Neutrophil (primary cell): ENCODE data around the gene TRIM62.

Experiments used
- H3K27ac ChIP-seq: fragments of 200-600 bp; sonication (generic); 2 replicates; pipeline ENCODE4 v1.5.1; 2016; ENCODE audit warnings: mild to moderate bottlenecking, moderate library complexity
- H3K27me3 ChIP-seq: fragments of 200-600 bp; sonication (generic); 2 replicates; pipeline ENCODE4 v1.6.0; 2016; ENCODE audit warnings: mild to moderate bottlenecking
- H3K36me3 ChIP-seq: fragments of 200-600 bp; sonication (generic); 2 replicates; pipeline ENCODE4 v1.5.1; 2017
- H3K4me1 ChIP-seq, 2 experiments: fragments of 200-600 bp in 1 of 2; sonication (generic) in 1 of 2; 1 replicate in 1 of 2; 2 replicates in 1 of 2; pipeline versions ENCODE4 v1.5.1 to v1.6.1; 2013 to 2016; ENCODE audit warnings: low read depth in 1 of 2, low read length in 1 of 2, mild to moderate bottlenecking in 1 of 2, moderate library complexity in 1 of 2; ENCODE audit not compliant: control insufficient read depth in 1 of 2, insufficient read depth in 1 of 2
- H3K4me3 ChIP-seq, 2 experiments: fragments of 200-600 bp in 1 of 2; sonication (generic) in 1 of 2; 1 replicate in 1 of 2; 2 replicates in 1 of 2; pipeline ENCODE4 v1.5.1; 2013 to 2016; ENCODE audit warnings: low read depth in 1 of 2, low read length in 1 of 2, mild to moderate bottlenecking in 1 of 2, moderate library complexity in 1 of 2
- H3K9me3 ChIP-seq: fragments of 200-600 bp; sonication (generic); 2 replicates; pipeline ENCODE4 v1.5.1; 2016
- CTCF ChIP-seq: fragments of 200-600 bp; sonication (generic); IDR thresholded peaks from 2 replicates; pipeline ENCODE4 v1.5.1; 2016; ENCODE audit warnings: antibody characterized with exemption

TRIM62 gene

GRCh38 chr1:33222381-33222780 is 40.5 kb upstream of the TRIM62 start:
- H3K4me3 ChIP-seq: no peak overlapping the region
- no peaks in the 10 kb centered on the region for H3K4me1 ChIP-seq
- no peaks in the 10 kb centered on the region for H3K36me3 ChIP-seq
- TF ChIP-seq CTCF: no peak
- H3K9me3 ChIP-seq: no peaks in the 10 kb centered on the region
- peaks cover 13% of the 10 kb centered on the region for H3K27me3 ChIP-seq
- no peak overlapping the region for H3K27ac ChIP-seq

GRCh38 chr1:33221385-33221758 is 39.5 kb upstream of the TRIM62 start:
- Histone ChIP-seq H3K9me3 (no peaks in the 10 kb centered on the region), H3K36me3 (no peaks in the 10 kb centered on the region), H3K27me3 (peaks cover 4% of the 10 kb centered on the region), H3K4me1 (no peaks in the 10 kb centered on the region), H3K27ac (no peak overlapping the region), H3K4me3 (no peak overlapping the region)
- no peak for TF ChIP-seq CTCF

GRCh38 chr1:33220676-33221384 is 39.0 kb upstream of the TRIM62 start:
- Histone ChIP-seq H3K36me3 (no peaks in the 10 kb centered on the region), H3K27ac (no peak overlapping the region), H3K4me3 (no peak overlapping the region), H3K9me3 (no peaks in the 10 kb centered on the region), H3K27me3 (peaks cover 3% of the 10 kb centered on the region), H3K4me1 (no peaks in the 10 kb centered on the region)
- TF ChIP-seq CTCF: no peak

- Histone ChIP-seq H3K4me3 (no peak overlapping the region), H3K4me1 (no peaks in the 10 kb centered on the region), H3K27ac (no peak overlapping the region), H3K27me3 (peaks cover 3% of the 10 kb centered on the region), H3K36me3 (no peaks in the 10 kb centered on the region), H3K9me3 (no peaks in the 10 kb centered on the region)
- no peak for TF ChIP-seq CTCF
Observed at GRCh38 chr1:33219886-33220661, 38.2 kb upstream of the TRIM62 start.

GRCh38 chr1:33211972-33212371 is 30.1 kb upstream of the TRIM62 start:
- H3K36me3 ChIP-seq: no peaks in the 10 kb centered on the region
- no peaks in the 10 kb centered on the region for H3K4me1 ChIP-seq
- H3K27ac ChIP-seq: no peak overlapping the region
- no peak for TF ChIP-seq CTCF
- peaks cover 19% of the 10 kb centered on the region for H3K27me3 ChIP-seq
- H3K4me3 ChIP-seq: no peak overlapping the region
- no peaks in the 10 kb centered on the region for H3K9me3 ChIP-seq
